H1 (cell line): ENCODE measurements around the gene MMP28. TPM values are rescaled to one million over a fixed set of nuclear protein-coding genes. Genes with fewer than 3 reads are reported as not detected.

Source experiments
- CTCF ChIA-PET: fragments of 300-600 bp; sonication (Branson Sonifier 250); formaldehyde crosslinking; loops from one replicate; lab custom pipeline; 2021; ENCODE audit not compliant: partially characterized antibody; lab: Charles Lee
- POLR2A ChIA-PET: fragments of 300-600 bp; sonication (Branson Sonifier 250); formaldehyde crosslinking; loops from one replicate; lab custom pipeline; 2021; ENCODE audit warnings: inconsistent platforms; ENCODE audit not compliant: partially characterized antibody; lab: Charles Lee
- DNase-seq, 2 experiments: peaks; one replicate each; pipeline versions ENCODE4 v3.0.0 to v3.0.0-alpha.2; 2010 to 2022; ENCODE audit warnings: low spot score in 2 of 2, low read depth in 1 of 2, mixed read lengths in 1 of 2
- FAIRE-seq: peaks from 2 replicates; lab custom pipeline; 2011; peaks lifted over from hg19 to GRCh38; lab: Jason Lieb, UNC
- H2AFZ ChIP-seq: 2 replicates; pipeline ENCODE4 v1.8.1; 2012; ENCODE audit warnings: low read length, inconsistent platforms
- H2AK5ac ChIP-seq: 2 replicates; pipeline ENCODE4 v1.6.1; 2013; ENCODE audit warnings: low read depth, low read length
- H2BK120ac ChIP-seq: replicated peaks from 2 replicates; pipeline ENCODE3; 2013; ENCODE audit warnings: low read depth, low read length, inconsistent platforms
- H2BK12ac ChIP-seq: 2 replicates; pipeline ENCODE4 v1.6.1; 2013; ENCODE audit warnings: low read depth, low read length
- H2BK15ac ChIP-seq: 2 replicates; pipeline ENCODE4 v1.6.1; 2013; ENCODE audit warnings: low read length
- H2BK20ac ChIP-seq: 2 replicates; pipeline ENCODE4 v1.6.1; 2013; ENCODE audit warnings: low read length
- H2BK5ac ChIP-seq: 2 replicates; pipeline ENCODE4 v1.6.1; 2013; ENCODE audit warnings: low read depth, low read length
- H3K14ac ChIP-seq: 2 replicates; pipeline ENCODE4 v1.6.1; 2013; ENCODE audit warnings: inconsistent platforms; ENCODE audit not compliant: insufficient read length
- H3K18ac ChIP-seq: 2 replicates; pipeline ENCODE4 v1.6.1; 2013; ENCODE audit warnings: low read length; ENCODE audit errors: extremely low read depth
- H3K23ac ChIP-seq: 2 replicates; pipeline ENCODE4 v1.6.1; 2013; ENCODE audit warnings: inconsistent platforms; ENCODE audit not compliant: insufficient read length
- H3K23me2 ChIP-seq: 2 replicates; pipeline ENCODE4 v1.6.1; 2013; ENCODE audit warnings: low read depth, low read length
- H3K27ac ChIP-seq: 2 replicates; pipeline ENCODE4 v1.6.1; 2011; ENCODE audit warnings: low read depth, low read length, inconsistent platforms
- H3K27me3 ChIP-seq, 4 experiments: replicated peaks in 1 of 4; 1 replicate in 1 of 4; 2 replicates in 3 of 4; pipeline versions ENCODE4 v1.6.1 to v1.8.1; 2011 to 2013; ENCODE audit warnings: low read length in 3 of 4, mild to moderate bottlenecking in 3 of 4, inconsistent platforms in 2 of 4, mixed read lengths in 2 of 4, moderate library complexity in 1 of 4; ENCODE audit not compliant: control insufficient read depth in 3 of 4, insufficient read depth in 3 of 4; ENCODE audit errors: extremely low read depth in 1 of 4
- H3K36me3 ChIP-seq, 4 experiments: 2 replicates each; pipeline versions ENCODE4 v1.6.1 to v1.8.1; 2011 to 2013; ENCODE audit warnings: mild to moderate bottlenecking in 4 of 4, low read length in 3 of 4, moderate library complexity in 2 of 4, control low read depth in 1 of 4, inconsistent platforms in 1 of 4; ENCODE audit not compliant: insufficient read depth in 4 of 4, control insufficient read depth in 2 of 4
- H3K4ac ChIP-seq: replicated peaks from 2 replicates; pipeline ENCODE3; 2013; ENCODE audit warnings: low read length, low read depth, mixed read lengths, inconsistent platforms; ENCODE audit not compliant: insufficient read length
- H3K4me1 ChIP-seq, 4 experiments: replicated peaks in 1 of 4; 1 replicate in 1 of 4; 2 replicates in 3 of 4; pipeline versions ENCODE4 v1.6.1 to v1.8.1; 2011 to 2013; ENCODE audit warnings: low read length in 3 of 4, inconsistent platforms in 2 of 4, mixed read lengths in 1 of 4; ENCODE audit not compliant: insufficient read depth in 4 of 4, control insufficient read depth in 3 of 4
- H3K4me2 ChIP-seq, 2 experiments: 2 replicates each; pipeline versions ENCODE4 v1.6.1 to v1.8.1; 2011 to 2013; ENCODE audit warnings: low read depth in 2 of 2, low read length in 2 of 2, control low read depth in 1 of 2, inconsistent platforms in 1 of 2, mild to moderate bottlenecking in 1 of 2; ENCODE audit not compliant: insufficient read depth in 1 of 2
- H3K4me3 ChIP-seq, 4 experiments: fragments of 200-600, 300-600 bp in 1 of 4; sonication (generic), shearing (Covaris generic), sonication (Bioruptor Twin) in 1 of 4; 2 replicates each; pipeline versions ENCODE4 v1.5.1 to v1.8.1; 2011 to 2016; ENCODE audit warnings: low read length in 4 of 4, low read depth in 3 of 4, control low read depth in 2 of 4, inconsistent platforms in 2 of 4, mild to moderate bottlenecking in 2 of 4, mixed read lengths in 1 of 4, moderate library complexity in 1 of 4; ENCODE audit not compliant: insufficient read depth in 2 of 4; ENCODE audit errors: extremely low read depth in 1 of 4
- H3K56ac ChIP-seq: replicated peaks from 2 replicates; pipeline ENCODE3; 2013; ENCODE audit warnings: low read depth, mild to moderate bottlenecking, mixed read lengths, low read length, inconsistent platforms; ENCODE audit not compliant: insufficient read length
- H3K79me1 ChIP-seq: 2 replicates; pipeline ENCODE4 v1.6.1; 2013; ENCODE audit warnings: low read depth, low read length, control low read depth
- H3K79me2 ChIP-seq, 2 experiments: 2 replicates each; pipeline versions ENCODE4 v1.6.1 to v1.8.1; 2012 to 2013; ENCODE audit warnings: low read length in 2 of 2, mild to moderate bottlenecking in 2 of 2, inconsistent platforms in 1 of 2; ENCODE audit not compliant: insufficient read depth in 2 of 2, control insufficient read depth in 1 of 2
- H3K9ac ChIP-seq, 4 experiments: replicated peaks in 1 of 4; 1 replicate in 1 of 4; 2 replicates in 3 of 4; pipeline versions ENCODE4 v1.6.1 to v1.8.1; 2011 to 2013; ENCODE audit warnings: low read depth in 3 of 4, low read length in 3 of 4, control low read depth in 2 of 4, mild to moderate bottlenecking in 2 of 4, moderate library complexity in 2 of 4, inconsistent platforms in 1 of 4; ENCODE audit errors: extremely low read depth in 1 of 4
- H3K9me3 ChIP-seq, 2 experiments: 2 replicates each; pipeline versions ENCODE4 v1.6.1 to v1.8.1; 2012 to 2013; ENCODE audit warnings: mild to moderate bottlenecking in 2 of 2, moderate library complexity in 2 of 2, control low read depth in 1 of 2, inconsistent platforms in 1 of 2, low read depth in 1 of 2, low read length in 1 of 2, mixed read lengths in 1 of 2; ENCODE audit not compliant: insufficient read depth in 2 of 2
- H4K20me1 ChIP-seq, 2 experiments: replicated peaks in 1 of 2; 2 replicates each; pipeline versions ENCODE3 to v1.8.1; 2011 to 2013; ENCODE audit warnings: inconsistent platforms in 2 of 2, low read length in 2 of 2, mild to moderate bottlenecking in 1 of 2; ENCODE audit not compliant: insufficient read depth in 2 of 2, control insufficient read depth in 1 of 2
- H4K5ac ChIP-seq: 2 replicates; pipeline ENCODE4 v1.6.1; 2013; ENCODE audit warnings: low read length, low read depth, mixed read lengths, inconsistent platforms; ENCODE audit not compliant: insufficient read length
- H4K8ac ChIP-seq: 2 replicates; pipeline ENCODE4 v1.8.0; 2013; ENCODE audit warnings: mild to moderate bottlenecking, moderate library complexity, low read length, inconsistent platforms; ENCODE audit not compliant: insufficient read depth; ENCODE audit errors: extremely low read depth
- H4K91ac ChIP-seq: replicated peaks from 2 replicates; pipeline ENCODE3; 2013; ENCODE audit warnings: low read length, mixed read lengths, inconsistent platforms; ENCODE audit not compliant: insufficient read length
- BCL11A ChIP-seq, 2 experiments: IDR thresholded peaks; one replicate each; pipeline ENCODE4 v1.6.1; 2011; ENCODE audit warnings: low read depth in 2 of 2, low read length in 2 of 2, mild to moderate bottlenecking in 2 of 2
- BRCA1 ChIP-seq: IDR thresholded peaks from 2 replicates; pipeline ENCODE4 v1.6.1; 2012; ENCODE audit warnings: low read depth, low read length, improper control_type of control experiment
- EP300 ChIP-seq, 2 experiments: IDR thresholded peaks; 1 replicate in 1 of 2; 2 replicates in 1 of 2; pipeline ENCODE4 v1.6.1; 2011 to 2012; ENCODE audit warnings: low read depth in 2 of 2, low read length in 2 of 2, mild to moderate bottlenecking in 2 of 2, borderline replicate concordance in 1 of 2, inconsistent platforms in 1 of 2, moderate library complexity in 1 of 2
- GTF2F1 ChIP-seq: IDR thresholded peaks from 2 replicates; pipeline ENCODE4 v1.6.1; 2012; ENCODE audit warnings: low read depth, low read length, improper control_type of control experiment, borderline replicate concordance
- PHF8 ChIP-seq: fragments of 200-600 bp; sonication (generic); conservative IDR thresholded peaks from 2 replicates; pipeline ENCODE4 v1.7.1; 2012; ENCODE audit warnings: low read depth, mild to moderate bottlenecking, inconsistent platforms, low read length, moderate library complexity
- POLR2A ChIP-seq, 2 experiments: IDR thresholded peaks; 1 replicate in 1 of 2; 2 replicates in 1 of 2; pipeline ENCODE4 v1.6.1; 2011; ENCODE audit warnings: low read depth in 2 of 2, low read length in 2 of 2, mild to moderate bottlenecking in 2 of 2; ENCODE audit errors: control extremely low read depth in 1 of 2
- POLR2AphosphoS5 ChIP-seq: IDR thresholded peaks from 2 replicates; pipeline ENCODE4 v1.6.1; 2011; ENCODE audit warnings: low read depth, low read length
- SIX5 ChIP-seq: IDR thresholded peaks from 2 replicates; pipeline ENCODE4 v1.6.1; 2011; ENCODE audit warnings: mild to moderate bottlenecking, low read depth, low read length
- SP1 ChIP-seq: IDR thresholded peaks from 2 replicates; pipeline ENCODE4 v1.6.1; 2011; ENCODE audit warnings: low read depth, low read length
- polyA plus RNA-seq, 7 experiments: library from polyadenylated mRNA; depleted of rRNA in 3 of 7; stranded (reverse) in 5 of 7; unstranded in 2 of 7; fragments of >200 nt in 5 of 7; fragments of 200-250 nt in 2 of 7; gene quantifications; 1 replicate in 5 of 7; 2 replicates in 1 of 7; 4 replicates in 1 of 7; pipeline versions ENCODE4 v1.2.1 to v1.2.3, GENCODE V29; 2011 to 2013; ENCODE audit warnings: missing spikeins in 2 of 7, mixed read lengths in 2 of 7
- total RNA-seq: library from RNA; stranded (reverse); fragmentation: NEBNext Ultra II Directional; extraction: Animal tissue kit (Norgen Biotek cat#: 25700); gene quantifications from 2 replicates; pipeline ENCODE4 v1.2.1, GENCODE V29; 2021
- TF ChIP-seq, protein P1 (sequence below): IDR thresholded peaks from 2 replicates; pipeline ENCODE4 v1.6.1; 2011; ENCODE audit warnings: low read depth, mild to moderate bottlenecking, low read length; ENCODE audit not compliant: insufficient read depth
- TF ChIP-seq, protein P2 (sequence below), 3 experiments: IDR thresholded peaks; 1 replicate in 2 of 3; 2 replicates in 1 of 3; pipeline versions ENCODE4 v1.5.1 to v1.6.1; 2011; ENCODE audit warnings: low read length in 3 of 3, mild to moderate bottlenecking in 3 of 3, inconsistent platforms in 2 of 3, low read depth in 1 of 3, moderate library complexity in 1 of 3; ENCODE audit not compliant: insufficient read depth in 1 of 3; ENCODE audit errors: control extremely low read depth in 1 of 3

Gene MMP28
- total and polyA plus RNA-seq, 2 of the 8 experiments (the other 6 are each of a cell fraction or from before 2014, with no cell fraction given), result not detected

DNA sequence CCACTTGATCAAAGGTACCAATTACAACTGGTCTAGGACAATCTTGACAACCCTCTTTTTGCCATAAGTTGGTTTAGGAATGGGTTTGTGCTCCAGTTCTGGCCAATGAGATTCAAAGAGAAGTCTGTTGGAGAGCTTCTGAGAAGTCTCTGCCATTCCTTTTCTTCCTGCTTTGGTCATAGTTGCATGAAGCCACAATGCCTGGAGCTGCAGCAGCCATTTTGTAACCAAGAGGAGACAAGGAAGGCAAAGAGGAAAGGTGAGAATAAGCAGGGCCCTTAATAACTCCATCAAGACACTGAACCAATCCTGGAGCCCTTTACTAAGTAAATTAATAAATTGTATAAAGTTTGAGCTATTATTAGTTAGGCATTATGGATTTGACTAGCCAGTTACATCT lies 38.2 kb downstream of the MMP28 start:
- CTCF ChIA-PET, result interaction anchor here (0.7 to 4.0 kb wide), 6 partner anchors 10 to 444 kb away, joined by 3 to 19 read pairs (median 4); partner anchors contain the start of gene TAF15
- 0 out of 7 replicates have a peak, but pooled peaks cover 0 to 2% (median 0%) of the 10 kb centered on the region in 4 experiments for H3K27me3 ChIP-seq
- FAIRE-seq, result no peak
- no peak for TF ChIP-seq SP1
- no peak for TF ChIP-seq EP300 (IDR thresholded peaks at IDR 0.05; ENCODE audit: borderline replicate concordance in 1 of 2, low read depth in 2 of 2, low read length in 2 of 2)
- TF ChIP-seq POLR2A (IDR thresholded peaks at IDR 0.05; ENCODE audit: control extremely low read depth in 1 of 2, low read depth in 2 of 2, low read length in 2 of 2), result no peak
- TF ChIP-seq, protein P1, sequence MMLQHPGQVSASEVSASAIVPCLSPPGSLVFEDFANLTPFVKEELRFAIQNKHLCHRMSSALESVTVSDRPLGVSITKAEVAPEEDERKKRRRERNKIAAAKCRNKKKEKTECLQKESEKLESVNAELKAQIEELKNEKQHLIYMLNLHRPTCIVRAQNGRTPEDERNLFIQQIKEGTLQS, result no peak
- TF ChIP-seq, protein P2, sequence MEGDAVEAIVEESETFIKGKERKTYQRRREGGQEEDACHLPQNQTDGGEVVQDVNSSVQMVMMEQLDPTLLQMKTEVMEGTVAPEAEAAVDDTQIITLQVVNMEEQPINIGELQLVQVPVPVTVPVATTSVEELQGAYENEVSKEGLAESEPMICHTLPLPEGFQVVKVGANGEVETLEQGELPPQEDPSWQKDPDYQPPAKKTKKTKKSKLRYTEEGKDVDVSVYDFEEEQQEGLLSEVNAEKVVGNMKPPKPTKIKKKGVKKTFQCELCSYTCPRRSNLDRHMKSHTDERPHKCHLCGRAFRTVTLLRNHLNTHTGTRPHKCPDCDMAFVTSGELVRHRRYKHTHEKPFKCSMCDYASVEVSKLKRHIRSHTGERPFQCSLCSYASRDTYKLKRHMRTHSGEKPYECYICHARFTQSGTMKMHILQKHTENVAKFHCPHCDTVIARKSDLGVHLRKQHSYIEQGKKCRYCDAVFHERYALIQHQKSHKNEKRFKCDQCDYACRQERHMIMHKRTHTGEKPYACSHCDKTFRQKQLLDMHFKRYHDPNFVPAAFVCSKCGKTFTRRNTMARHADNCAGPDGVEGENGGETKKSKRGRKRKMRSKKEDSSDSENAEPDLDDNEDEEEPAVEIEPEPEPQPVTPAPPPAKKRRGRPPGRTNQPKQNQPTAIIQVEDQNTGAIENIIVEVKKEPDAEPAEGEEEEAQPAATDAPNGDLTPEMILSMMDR (IDR thresholded peaks at IDR 0.05; ENCODE audit: control extremely low read depth in 1 of 3, insufficient read depth in 1 of 3, low read depth in 1 of 3, low read length in 3 of 3), result no peak
- no peak for TF ChIP-seq GTF2F1
- no peak for TF ChIP-seq POLR2AphosphoS5
- TF ChIP-seq BCL11A (IDR thresholded peaks at IDR 0.05; ENCODE audit: low read depth in 2 of 2, low read length in 2 of 2), result no peak
- TF ChIP-seq PHF8, result no peak
- TF ChIP-seq BRCA1, result no peak
- TF ChIP-seq SIX5, result no peak

More for the DNA sequence above, 38.2 kb downstream of the MMP28 start:
- POLR2A ChIA-PET, result interaction anchor here (1.3 to 2.0 kb wide), 3 partner anchors 9 to 189 kb away, joined by 3 to 9 read pairs (median 3); partner anchors contain the start of gene TAF15
- H3K4me2 ChIP-seq, result no peak overlapping the region
- no peaks in the 10 kb centered on the region for H4K20me1 ChIP-seq
- no peak overlapping the region for H4K8ac ChIP-seq
- no peak overlapping the region for H4K5ac ChIP-seq
- peaks cover 0 to 7% (median 2%) of the 10 kb centered on the region in 4 experiments; a peak in 2 of 7 replicates for H3K4me1 ChIP-seq
- H3K14ac ChIP-seq, result no peak overlapping the region
- H3K18ac ChIP-seq, result no peak overlapping the region
- DNase-seq, result no peak
- no peak overlapping the region for H3K23ac ChIP-seq
- no peak overlapping the region for H2AFZ ChIP-seq
- H2AK5ac ChIP-seq, result no peak overlapping the region
- no peak overlapping the region for H3K9ac ChIP-seq
- H4K91ac ChIP-seq, result no peak overlapping the region
- H2BK12ac ChIP-seq, result no peak overlapping the region
- H3K9me3 ChIP-seq, result no peaks in the 10 kb centered on the region
- no peak overlapping the region for H2BK15ac ChIP-seq
- H2BK20ac ChIP-seq, result no peak overlapping the region
- H3K79me2 ChIP-seq, result no peaks in the 10 kb centered on the region
- no peaks in the 10 kb centered on the region for H3K36me3 ChIP-seq
- H3K27ac ChIP-seq, result no peak overlapping the region
- H2BK5ac ChIP-seq, result no peak overlapping the region
- no peaks in the 10 kb centered on the region for H3K79me1 ChIP-seq
- no peak overlapping the region for H3K56ac ChIP-seq
- H3K23me2 ChIP-seq, result no peaks in the 10 kb centered on the region
- H3K4me3 ChIP-seq, result no peak overlapping the region
- H3K4ac ChIP-seq, result no peak overlapping the region
- H2BK120ac ChIP-seq, result no peak overlapping the region
